Mesenchymal stem cell (in vitro differentiated cells and primary cell): ENCODE results near the gene NAE1. TPM values are rescaled to one million over a fixed set of nuclear protein-coding genes. Genes with fewer than 3 reads are reported as not detected.

Source experiments
- DNase-seq: peaks from one replicate; pipeline ENCODE4 v3.0.0-alpha.2; 2013
- H2AFZ ChIP-seq: one replicate; pipeline ENCODE4 v1.6.1; 2013; ENCODE audit warnings: low read depth, mild to moderate bottlenecking, control low read depth, inconsistent platforms, low read length, moderate library complexity
- H2AK5ac ChIP-seq: 2 replicates; pipeline ENCODE4 v1.6.1; 2013; ENCODE audit warnings: low read length, moderate library complexity, mild to moderate bottlenecking, inconsistent platforms; ENCODE audit not compliant: severe bottlenecking
- H2BK120ac ChIP-seq: one replicate; pipeline ENCODE4 v1.6.1; 2013; ENCODE audit warnings: low read depth, mild to moderate bottlenecking, inconsistent platforms, low read length, moderate library complexity
- H2BK12ac ChIP-seq, 2 experiments: one replicate each; pipeline ENCODE4 v1.6.1; 2013; ENCODE audit warnings: inconsistent platforms in 2 of 2, low read length in 2 of 2, mild to moderate bottlenecking in 2 of 2, moderate library complexity in 2 of 2, control low read depth in 1 of 2
- H2BK15ac ChIP-seq: one replicate; pipeline ENCODE4 v1.6.1; 2013; ENCODE audit warnings: mild to moderate bottlenecking, low read depth, inconsistent platforms; ENCODE audit not compliant: poor library complexity, severe bottlenecking
- H2BK5ac ChIP-seq: 2 replicates; pipeline ENCODE4 v1.6.1; 2013; ENCODE audit warnings: low read depth, mild to moderate bottlenecking, low read length, control low read depth, inconsistent platforms; ENCODE audit not compliant: poor library complexity, severe bottlenecking
- H3K14ac ChIP-seq, 2 experiments: one replicate each; pipeline ENCODE4 v1.6.1; 2013; ENCODE audit warnings: inconsistent platforms in 2 of 2, low read length in 2 of 2, control low read depth in 1 of 2, mild to moderate bottlenecking in 1 of 2, moderate library complexity in 1 of 2
- H3K18ac ChIP-seq, 2 experiments: one replicate each; pipeline ENCODE4 v1.6.1; 2013; ENCODE audit warnings: inconsistent platforms in 2 of 2, low read length in 2 of 2, control low read depth in 1 of 2, low read depth in 1 of 2, mild to moderate bottlenecking in 1 of 2
- H3K23ac ChIP-seq, 2 experiments: one replicate each; pipeline ENCODE4 v1.6.1; 2013; ENCODE audit warnings: inconsistent platforms in 2 of 2, low read length in 2 of 2, mild to moderate bottlenecking in 2 of 2, moderate library complexity in 2 of 2, control low read depth in 1 of 2
- H3K27ac ChIP-seq: 2 replicates; pipeline ENCODE4 v1.5.1; 2013; ENCODE audit warnings: mild to moderate bottlenecking, moderate library complexity, low read length, control low read depth, inconsistent platforms; ENCODE audit not compliant: poor library complexity, severe bottlenecking
- H3K27me3 ChIP-seq, 2 experiments: 2 replicates each; pipeline versions ENCODE4 v1.6.1 to v1.7.0; 2013; ENCODE audit warnings: low read length in 2 of 2, mild to moderate bottlenecking in 2 of 2, moderate library complexity in 2 of 2, control low read depth in 1 of 2, inconsistent platforms in 1 of 2; ENCODE audit not compliant: control insufficient read depth in 1 of 2, insufficient read depth in 1 of 2
- H3K36me3 ChIP-seq, 2 experiments: 2 replicates each; pipeline versions ENCODE4 v1.6.1 to v1.7.0; 2013; ENCODE audit warnings: low read length in 2 of 2, control low read depth in 1 of 2, inconsistent platforms in 1 of 2, low read depth in 1 of 2, mild to moderate bottlenecking in 1 of 2; ENCODE audit not compliant: insufficient read depth in 2 of 2, control insufficient read depth in 1 of 2
- H3K4ac ChIP-seq, 2 experiments: one replicate each; pipeline ENCODE4 v1.6.1; 2013; ENCODE audit warnings: inconsistent platforms in 2 of 2, low read length in 2 of 2, mild to moderate bottlenecking in 2 of 2, moderate library complexity in 2 of 2, control low read depth in 1 of 2, low read depth in 1 of 2
- H3K4me1 ChIP-seq: 2 replicates; pipeline ENCODE4 v1.6.1; 2013; ENCODE audit warnings: low read depth, low read length, control low read depth; ENCODE audit not compliant: control insufficient read depth, insufficient read depth
- H3K4me2 ChIP-seq: 2 replicates; pipeline ENCODE4 v1.6.1; 2013; ENCODE audit warnings: low read length, mild to moderate bottlenecking, inconsistent platforms; ENCODE audit not compliant: poor library complexity, severe bottlenecking
- H3K4me3 ChIP-seq, 2 experiments: 2 replicates each; pipeline versions ENCODE4 v1.5.1 to v1.7.0; 2013; ENCODE audit warnings: low read length in 2 of 2, mild to moderate bottlenecking in 2 of 2, control low read depth in 1 of 2, low read depth in 1 of 2; ENCODE audit not compliant: insufficient read depth in 1 of 2
- H3K79me1 ChIP-seq: replicated peaks from 2 replicates; pipeline ENCODE4 v1.6.1; 2013; ENCODE audit warnings: mild to moderate bottlenecking, control low read depth, low read length, inconsistent platforms; ENCODE audit not compliant: poor library complexity, severe bottlenecking
- H3K9ac ChIP-seq: 2 replicates; pipeline ENCODE4 v1.7.0; 2013; ENCODE audit warnings: mild to moderate bottlenecking, low read length, moderate library complexity
- H3K9me3 ChIP-seq: 2 replicates; pipeline ENCODE4 v1.7.0; 2013; ENCODE audit warnings: mild to moderate bottlenecking, low read length; ENCODE audit not compliant: control insufficient read depth
- H4K8ac ChIP-seq: one replicate; pipeline ENCODE4 v1.6.1; 2013; ENCODE audit warnings: inconsistent platforms, mild to moderate bottlenecking, low read length, moderate library complexity
- H4K91ac ChIP-seq: one replicate; pipeline ENCODE4 v1.6.1; 2013; ENCODE audit warnings: mild to moderate bottlenecking, low read length, inconsistent platforms
- WGBS: methylation state at CpG from one replicate; pipeline ENCODE4 v1.1.7; 2013; ENCODE audit warnings: mixed read lengths; 5-methylcytosine and 5-hydroxymethylcytosine counted together
- polyA plus RNA-seq, 2 experiments: library from polyadenylated mRNA; stranded (reverse); fragments of 200-250 nt; gene quantifications; one replicate each; pipeline ENCODE4 v1.2.3, GENCODE V29; 2013

NAE1 gene
- 64.1 TPM for polyA plus RNA-seq (2013, experiment 1 of 2)
- 71.4 TPM for polyA plus RNA-seq (2013, experiment 2 of 2)

GRCh38 chr16:66830422-66831404, at the start of gene NAE1:
Gene NAE1, minus strand, starts transcription at chr16:66830976. Its CDS starts 77 bp downstream, at chr16:66830899.
- H3K9me3 ChIP-seq, result no peaks in the 10 kb centered on the region
- under 1% methylated on average over 70 of the region's 84 CpGs for WGBS

GRCh38 chr16:66878067-66878466, 47.3 kb upstream of the NAE1 start:
- WGBS, result 70% methylated on average over 3 of the region's 5 CpGs
- H3K9ac ChIP-seq, result no peak overlapping the region
- no peak overlapping the region for H4K91ac ChIP-seq
- H2BK12ac ChIP-seq, result no peak overlapping the region
- H3K9me3 ChIP-seq, result no peaks in the 10 kb centered on the region
- H2BK5ac ChIP-seq, result no peak overlapping the region
- no peak overlapping the region for H4K8ac ChIP-seq
- no peaks in the 10 kb centered on the region for H3K27me3 ChIP-seq
- H3K4ac ChIP-seq, result no peak overlapping the region
- H2BK120ac ChIP-seq, result no peak overlapping the region
- H2AK5ac ChIP-seq, result no peak overlapping the region
- H3K4me2 ChIP-seq, result no peak overlapping the region
- H2BK15ac ChIP-seq, result no peak overlapping the region
- H3K27ac ChIP-seq, result peak overlapping the region; percentile 62
- H3K14ac ChIP-seq, result no peak overlapping the region
- H3K4me3 ChIP-seq, result no peak overlapping the region
- peak; percentile 26 for DNase-seq
- no peak overlapping the region for H3K18ac ChIP-seq
- H3K23ac ChIP-seq, result no peak overlapping the region
- H3K79me1 ChIP-seq, result peaks cover 14% of the 10 kb centered on the region
- H3K36me3 ChIP-seq, result no peaks in the 10 kb centered on the region
- no peak overlapping the region for H2AFZ ChIP-seq
- peaks cover 24% of the 10 kb centered on the region for H3K4me1 ChIP-seq

More at GRCh38 chr16:66830422-66831404, at the start of gene NAE1:
- peak within 1 kb of the TSS in 1 of 2 experiments; percentile 81 for H3K14ac ChIP-seq
- no peak within 1 kb of the TSS for H4K91ac ChIP-seq
- H2BK12ac ChIP-seq, result peak within 1 kb of the TSS in 1 of 2 experiments; percentile 40
- H2AFZ ChIP-seq, result peak within 1 kb of the TSS; percentile 95
- H4K8ac ChIP-seq, result peak within 1 kb of the TSS; percentile 80
- no peak within 1 kb of the TSS for H3K27ac ChIP-seq
- H3K27me3 ChIP-seq, result peaks cover 0 to 1% of the 10 kb centered on the region in 2 experiments
- peak within 1 kb of the TSS; percentile 81 to 94 for H3K4ac ChIP-seq
- H3K4me3 ChIP-seq, result peak within 1 kb of the TSS; percentile 85 to 90
- H2BK15ac ChIP-seq, result peak within 1 kb of the TSS; percentile 86
- H2AK5ac ChIP-seq, result no peak within 1 kb of the TSS
- peaks cover 12 to 20% of the 10 kb centered on the region in 2 experiments for H3K36me3 ChIP-seq
- peak within 1 kb of the TSS; percentile 69 for H3K4me2 ChIP-seq
- DNase-seq, result peak; percentile 85
- peak within 1 kb of the TSS; percentile 80 to 86 for H3K18ac ChIP-seq
- peak within 1 kb of the TSS; percentile 78 for H2BK120ac ChIP-seq
- H3K9ac ChIP-seq, result peak within 1 kb of the TSS; percentile 92
- H3K79me1 ChIP-seq, result peaks cover 10% of the 10 kb centered on the region
- peaks cover 7% of the 10 kb centered on the region for H3K4me1 ChIP-seq
- H2BK5ac ChIP-seq, result no peak within 1 kb of the TSS
- no peak within 1 kb of the TSS for H3K23ac ChIP-seq

GRCh38 chr16:66874079-66874775, 43.5 kb upstream of the NAE1 start:
- Histone ChIP-seq H2AK5ac (peak overlapping the region; percentile 94), H3K23ac (peak overlapping the region in 1 of 2 experiments; percentile 78), H3K18ac (peak overlapping the region; percentile 87 to 97), H2AFZ (no peak overlapping the region), H3K4me2 (peak overlapping the region; percentile 71), H4K8ac (peak overlapping the region; percentile 59), H3K14ac (peak overlapping the region in 1 of 2 experiments; percentile 11), H2BK12ac (peak overlapping the region; percentile 93 to 100), H3K27me3 (no peaks in the 10 kb centered on the region), H3K79me1 (peaks cover 2% of the 10 kb centered on the region), H4K91ac (peak overlapping the region; percentile 88), H3K4me1 (peaks cover 18% of the 10 kb centered on the region), H3K4me3 (no peak overlapping the region), H3K36me3 (no peaks in the 10 kb centered on the region), H3K9ac (peak overlapping the region; percentile 30), H2BK120ac (peak overlapping the region; percentile 52), H2BK15ac (no peak overlapping the region), H3K9me3 (no peaks in the 10 kb centered on the region), H2BK5ac (peak overlapping the region; percentile 88), H3K4ac (peak overlapping the region; percentile 84 to 86), H3K27ac (peak overlapping the region; percentile 98)
- DNase-seq, result peak; percentile 67
- WGBS, result no CpG with 5 or more reads among the region's 1 CpG

- H3K27ac ChIP-seq, result peak overlapping the region; percentile 98
- no peak for DNase-seq
- no peak overlapping the region for H2BK15ac ChIP-seq
- no peak overlapping the region for H3K9ac ChIP-seq
- peaks cover 2% of the 10 kb centered on the region for H3K79me1 ChIP-seq
- no peak overlapping the region for H2BK5ac ChIP-seq
- no peaks in the 10 kb centered on the region for H3K36me3 ChIP-seq
- no peak overlapping the region for H4K91ac ChIP-seq
- no peak overlapping the region for H4K8ac ChIP-seq
- no peak overlapping the region for H2BK12ac ChIP-seq
- H2AFZ ChIP-seq, result no peak overlapping the region
- no peak overlapping the region for H3K18ac ChIP-seq
- H3K23ac ChIP-seq, result no peak overlapping the region
- no peak overlapping the region for H3K4me2 ChIP-seq
- no peak overlapping the region for H3K14ac ChIP-seq
- no peaks in the 10 kb centered on the region for H3K9me3 ChIP-seq
- H2BK120ac ChIP-seq, result peak overlapping the region; percentile 11
- H3K4ac ChIP-seq, result no peak overlapping the region
- no peak overlapping the region for H2AK5ac ChIP-seq
- H3K4me3 ChIP-seq, result no peak overlapping the region
- H3K27me3 ChIP-seq, result no peaks in the 10 kb centered on the region
- H3K4me1 ChIP-seq, result peaks cover 18% of the 10 kb centered on the region
Observed at GRCh38 chr16:66873685-66874055, 42.9 kb upstream of the NAE1 start.
